Measurements from ENCODE around the gene CCNK. TPM values are rescaled to one million over a fixed set of nuclear protein-coding genes. Genes with fewer than 3 reads are reported as not detected.
A peak's percentile ranks its signal among the peaks of the same experiment; 100 is the strongest.

Gene CCNK
- total and polyA plus RNA-seq, 2 experiments from 2014 or later = 20.9 TPM

GRCh38 chr14:99510556-99511139 is 29.4 kb downstream of the CCNK start:
- H3K9ac ChIP-seq = no peak overlapping the region
- 48 to 65% methylated on average over 7 to 15 of the region's 15 CpGs for WGBS, 2 experiments (ENCODE audit: low coverage in 1 of 2, low lambda C conversion rate in 2 of 2, missing lambda C conversion rate in 2 of 2)
- peaks cover 22% of the 10 kb centered on the region for H3K36me3 ChIP-seq (ENCODE audit: low read depth)
- no peaks in the 10 kb centered on the region for H3K9me3 ChIP-seq (ENCODE audit: low read depth)
- no peak overlapping the region for H3K27ac ChIP-seq
- TF ChIP-seq EZH2 (IDR thresholded peaks at IDR 0.05; ENCODE audit: insufficient read depth, poor library complexity, severe bottlenecking) (no peak), EZH2phosphoT487 (IDR thresholded peaks at IDR 0.05; ENCODE audit: insufficient read depth, low read depth) (no peak)
- no peaks in the 10 kb centered on the region for H4K20me1 ChIP-seq (ENCODE audit: insufficient read depth)
- peaks cover 14% of the 10 kb centered on the region; the same call in 1 of the 2 replicates for H3F3A ChIP-seq (ENCODE audit: insufficient read depth)
- DNase-seq = no peak
- no peak overlapping the region for H3K4me2 ChIP-seq (ENCODE audit: unreplicated experiment)
- H3K79me2 ChIP-seq (ENCODE audit: insufficient read depth) = no peaks in the 10 kb centered on the region
- no peaks in the 10 kb centered on the region for H3K27me3 ChIP-seq (replicated peaks; ENCODE audit: insufficient read depth)
- in situ Hi-C loops (cut with MboI) = no loop called here
- no peak overlapping the region for H3K4me3 ChIP-seq
- H2AFZ ChIP-seq = no peak overlapping the region
- H3K4me1 ChIP-seq (ENCODE audit: insufficient read depth) = peaks cover 15% of the 10 kb centered on the region
- no peaks in the 10 kb centered on the region for H3K9me2 ChIP-seq (ENCODE audit: insufficient read depth)

- H3K9ac ChIP-seq = peak overlapping the region; percentile 35; the same call in 1 of the 2 replicates
- H3K4me1 ChIP-seq (ENCODE audit: insufficient read depth) = peaks cover 15% of the 10 kb centered on the region
- TF ChIP-seq EZH2 (IDR thresholded peaks at IDR 0.05; ENCODE audit: insufficient read depth, poor library complexity, severe bottlenecking) = no peak
- no peak for TF ChIP-seq EZH2phosphoT487 (IDR thresholded peaks at IDR 0.05; ENCODE audit: insufficient read depth, low read depth)
- peaks cover 15% of the 10 kb centered on the region for H3K36me3 ChIP-seq (ENCODE audit: low read depth)
- H4K20me1 ChIP-seq (ENCODE audit: insufficient read depth) = no peaks in the 10 kb centered on the region
- DNase-seq = peak; percentile 47
- no peaks in the 10 kb centered on the region for H3K27me3 ChIP-seq (replicated peaks; ENCODE audit: insufficient read depth)
- no peaks in the 10 kb centered on the region for H3K9me2 ChIP-seq (ENCODE audit: insufficient read depth)
- H3K4me3 ChIP-seq = no peak overlapping the region
- 42 to 53% methylated on average over 12 of the region's 12 CpGs for WGBS, 2 experiments (ENCODE audit: low coverage in 1 of 2, low lambda C conversion rate in 2 of 2, missing lambda C conversion rate in 2 of 2)
- H2AFZ ChIP-seq = no peak overlapping the region
- no peaks in the 10 kb centered on the region for H3K79me2 ChIP-seq (ENCODE audit: insufficient read depth)
- no peaks in the 10 kb centered on the region for H3K9me3 ChIP-seq (ENCODE audit: low read depth)
- in situ Hi-C loops (cut with MboI) = no loop called here
- H3F3A ChIP-seq (ENCODE audit: insufficient read depth) = peaks cover 14% of the 10 kb centered on the region; the same call in 1 of the 2 replicates
- peak overlapping the region; percentile 41 for H3K27ac ChIP-seq
- H3K4me2 ChIP-seq (ENCODE audit: unreplicated experiment) = no peak overlapping the region
Measured at GRCh38 chr14:99511421-99512109, 30.4 kb downstream of the CCNK start.

DNA sequence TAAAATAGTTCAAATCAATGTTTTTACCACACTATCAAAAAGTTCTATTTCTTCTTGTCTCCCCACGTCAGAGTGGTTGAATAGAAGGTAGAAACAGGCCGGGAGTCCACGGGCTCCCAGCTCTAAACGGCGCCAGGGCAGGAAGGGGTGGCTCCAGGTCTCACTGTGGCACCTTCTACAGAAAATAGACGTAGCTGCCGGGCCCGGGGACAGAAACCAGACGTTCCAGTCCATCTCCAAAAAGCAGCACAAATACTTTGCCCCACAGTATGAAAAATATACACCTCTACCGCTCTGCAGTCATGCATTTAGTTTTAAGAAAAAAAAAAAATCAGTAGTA is 30.9 kb downstream of the CCNK start:
- Histone ChIP-seq H3K36me3 (ENCODE audit: low read depth) (peaks cover 12% of the 10 kb centered on the region), H3K79me2 (ENCODE audit: insufficient read depth) (no peaks in the 10 kb centered on the region), H3K9ac (no peak overlapping the region), H2AFZ (no peak overlapping the region), H3F3A (ENCODE audit: insufficient read depth) (peaks cover 14% of the 10 kb centered on the region; the same call in 1 of the 2 replicates), H3K4me3 (no peak overlapping the region), H3K4me1 (ENCODE audit: insufficient read depth) (peaks cover 15% of the 10 kb centered on the region), H3K27ac (peak overlapping the region; percentile 41), H3K4me2 (ENCODE audit: unreplicated experiment) (no peak overlapping the region), H3K9me2 (ENCODE audit: insufficient read depth) (no peaks in the 10 kb centered on the region), H3K9me3 (ENCODE audit: low read depth) (no peaks in the 10 kb centered on the region), H4K20me1 (ENCODE audit: insufficient read depth) (no peaks in the 10 kb centered on the region), H3K27me3 (replicated peaks; ENCODE audit: insufficient read depth) (no peaks in the 10 kb centered on the region)
- TF ChIP-seq EZH2phosphoT487 (IDR thresholded peaks at IDR 0.05; ENCODE audit: insufficient read depth, low read depth) (no peak), EZH2 (IDR thresholded peaks at IDR 0.05; ENCODE audit: insufficient read depth, poor library complexity, severe bottlenecking) (no peak)
- WGBS, 2 experiments (ENCODE audit: low coverage in 1 of 2, low lambda C conversion rate in 2 of 2, missing lambda C conversion rate in 2 of 2) = 72 to 77% methylated on average over 10 of the region's 10 CpGs
- in situ Hi-C loops (cut with MboI) = no loop called here
- DNase-seq = no peak

GRCh38 chr14:99512571-99513182 is 31.5 kb downstream of the CCNK start:
- Histone ChIP-seq H3K79me2 (ENCODE audit: insufficient read depth) (no peaks in the 10 kb centered on the region), H3F3A (ENCODE audit: insufficient read depth) (peaks cover 14% of the 10 kb centered on the region; the same call in 1 of the 2 replicates), H3K4me2 (ENCODE audit: unreplicated experiment) (no peak overlapping the region), H4K20me1 (ENCODE audit: insufficient read depth) (no peaks in the 10 kb centered on the region), H3K4me1 (ENCODE audit: insufficient read depth) (peaks cover 15% of the 10 kb centered on the region), H3K27me3 (replicated peaks; ENCODE audit: insufficient read depth) (no peaks in the 10 kb centered on the region), H3K36me3 (ENCODE audit: low read depth) (peaks cover 6% of the 10 kb centered on the region; the same call in 1 of the 2 replicates), H3K9ac (no peak overlapping the region), H3K27ac (no peak overlapping the region), H2AFZ (no peak overlapping the region), H3K9me2 (ENCODE audit: insufficient read depth) (no peaks in the 10 kb centered on the region), H3K9me3 (ENCODE audit: low read depth) (no peaks in the 10 kb centered on the region), H3K4me3 (no peak overlapping the region)
- 91% methylated on average over 15 to 16 of the region's 16 CpGs for WGBS, 2 experiments (ENCODE audit: low coverage in 1 of 2, low lambda C conversion rate in 2 of 2, missing lambda C conversion rate in 2 of 2)
- in situ Hi-C loops (cut with MboI) = no loop called here
- no peak for TF ChIP-seq EZH2phosphoT487 (IDR thresholded peaks at IDR 0.05; ENCODE audit: insufficient read depth, low read depth)
- no peak for TF ChIP-seq EZH2 (IDR thresholded peaks at IDR 0.05; ENCODE audit: insufficient read depth, poor library complexity, severe bottlenecking)
- no peak for DNase-seq
